GM18858 (cell line): ENCODE results near the gene C12orf60.

Experiments
- ATAC-seq: cut with Tn5 transposase; IDR thresholded peaks from one replicate; pipeline ENCODE4 v1.9.1; 2021; ENCODE audit not compliant: unreplicated experiment

Gene C12orf60

GRCh38 chr12:14871247-14871646 is 67.8 kb downstream of the C12orf60 start:
- ATAC-seq = no peak

- no peak for ATAC-seq
Observed at GRCh38 chr12:14871886-14872285, 68.4 kb downstream of the C12orf60 start.

- ATAC-seq = no peak
Observed at GRCh38 chr12:14873440-14874185, 70.1 kb downstream of the C12orf60 start.
